Stimulated activated memory B cell treated with anti-CD40 and anti-IgM and Interleukin-4, amounts not matched to agents 10 μg/mL and 1 μg/mL and 100 μg/mL, for 72 hours (primary cell): ENCODE data around the gene SCYGR4.

Experiments used
- ATAC-seq: fragments of 150-1000 bp; cut with Tn5 transposase; 2 replicates; pipeline ENCODE4 v1.10.0; 2021
- H3K27ac Mint-ChIP-seq: one replicate; pipeline ENCODE4 v1.8.0; 2022; ENCODE audit warnings: mild to moderate bottlenecking, mixed read lengths
- H3K27me3 Mint-ChIP-seq: one replicate; pipeline ENCODE4 v1.8.0; 2022; ENCODE audit warnings: mixed read lengths
- H3K36me3 Mint-ChIP-seq: one replicate; pipeline ENCODE4 v1.8.0; 2022; ENCODE audit warnings: mixed read lengths
- H3K4me1 Mint-ChIP-seq: one replicate; pipeline ENCODE4 v1.8.0; 2022; ENCODE audit warnings: mixed read lengths
- H3K4me3 Mint-ChIP-seq: one replicate; pipeline ENCODE4 v1.8.0; 2022; ENCODE audit warnings: mild to moderate bottlenecking, moderate library complexity, mixed read lengths
- H3K9me3 Mint-ChIP-seq: one replicate; pipeline ENCODE4 v1.8.0; 2022; ENCODE audit warnings: mixed read lengths

SCYGR4 gene

DNA sequence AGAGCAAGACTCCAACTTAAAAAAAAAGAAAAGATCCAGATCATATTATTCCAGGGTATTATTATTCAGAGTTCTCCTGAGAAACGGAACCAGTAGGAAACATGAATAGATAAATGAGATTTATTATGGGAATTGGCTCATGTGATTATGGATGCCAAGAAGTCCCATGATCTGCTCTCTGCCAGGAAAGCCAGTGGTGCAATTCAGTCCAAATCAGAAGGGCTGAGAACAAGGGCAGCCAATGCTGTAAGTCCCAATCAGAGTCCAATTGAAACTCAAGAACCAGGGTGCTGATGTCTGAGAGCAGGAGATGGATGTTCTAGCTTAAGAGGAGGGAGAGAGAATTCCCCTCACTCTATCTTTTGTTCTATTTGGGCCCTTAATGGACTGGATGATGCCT is 10.8 kb upstream of the SCYGR4 start:
- H3K4me3 Mint-ChIP-seq, result no peak overlapping the region
- H3K27me3 Mint-ChIP-seq, result peaks cover 43% of the 10 kb centered on the region
- peaks cover 20% of the 10 kb centered on the region for H3K4me1 Mint-ChIP-seq
- H3K27ac Mint-ChIP-seq, result no peak overlapping the region
- ATAC-seq, result no peak
- H3K36me3 Mint-ChIP-seq, result no peaks in the 10 kb centered on the region
- no peaks in the 10 kb centered on the region for H3K9me3 Mint-ChIP-seq

GRCh38 chr2:227607941-227608340 is 9.4 kb upstream of the SCYGR4 start:
- H3K27me3 Mint-ChIP-seq, result peaks cover 43% of the 10 kb centered on the region

GRCh38 chr2:227608561-227609338 is 8.5 kb upstream of the SCYGR4 start:
- Mint-ChIP-seq H3K27me3 (peaks cover 39% of the 10 kb centered on the region), H3K36me3 (no peaks in the 10 kb centered on the region), H3K4me1 (peaks cover 20% of the 10 kb centered on the region), H3K4me3 (no peak overlapping the region), H3K27ac (no peak overlapping the region), H3K9me3 (no peaks in the 10 kb centered on the region)
- peak; percentile 90 for ATAC-seq

More at GRCh38 chr2:227607941-227608340, 9.4 kb upstream of the SCYGR4 start:
- ATAC-seq, result no peak
- Mint-ChIP-seq H3K4me3 (no peak overlapping the region), H3K27ac (no peak overlapping the region), H3K4me1 (peaks cover 20% of the 10 kb centered on the region), H3K9me3 (no peaks in the 10 kb centered on the region), H3K36me3 (no peaks in the 10 kb centered on the region)

- H3K9me3 Mint-ChIP-seq, result no peaks in the 10 kb centered on the region
- ATAC-seq, result no peak
- peaks cover 20% of the 10 kb centered on the region for H3K4me1 Mint-ChIP-seq
- H3K4me3 Mint-ChIP-seq, result no peak overlapping the region
- no peaks in the 10 kb centered on the region for H3K36me3 Mint-ChIP-seq
- H3K27me3 Mint-ChIP-seq, result peaks cover 27% of the 10 kb centered on the region
- no peak overlapping the region for H3K27ac Mint-ChIP-seq
These were observed 7.2 kb upstream of the SCYGR4 start for GRCh38 chr2:227610123-227610522.

DNA sequence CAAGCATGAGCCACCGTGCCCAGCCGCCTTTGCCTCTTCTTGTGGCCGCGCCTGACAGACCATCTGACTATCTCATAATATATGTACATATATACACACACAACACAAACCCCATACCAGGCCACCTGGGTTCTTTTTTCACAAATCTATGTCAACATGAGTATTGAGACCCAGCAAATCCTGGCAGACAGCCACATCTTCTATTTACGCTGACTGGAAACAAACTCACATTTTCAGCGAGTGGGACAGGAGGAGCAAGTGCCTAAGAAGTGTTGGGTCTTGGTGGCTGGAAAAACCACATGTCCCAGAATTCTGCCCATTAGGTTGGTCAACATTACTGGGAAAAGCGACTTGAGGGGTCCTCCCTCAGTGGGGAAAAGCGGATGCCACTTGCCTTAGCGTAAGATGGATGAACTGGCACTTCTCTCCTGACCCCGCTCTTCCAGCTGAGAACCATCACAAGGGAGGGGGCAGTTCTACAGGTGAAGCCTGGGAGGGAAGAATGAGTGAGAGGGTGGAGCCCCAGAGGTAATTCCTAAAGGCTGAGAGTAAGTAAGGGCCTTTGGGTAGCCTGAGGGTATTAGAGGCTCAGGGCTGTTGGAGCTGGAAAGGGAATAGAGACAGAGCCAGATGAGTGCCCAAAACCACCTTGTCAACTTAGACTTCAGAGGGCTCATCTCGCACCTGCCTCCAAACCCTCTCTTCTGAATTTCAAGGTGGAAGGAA is 4.6 kb upstream of the SCYGR4 start:
- no peak overlapping the region for H3K4me3 Mint-ChIP-seq
- H3K9me3 Mint-ChIP-seq, result no peaks in the 10 kb centered on the region
- peaks cover 20% of the 10 kb centered on the region for H3K4me1 Mint-ChIP-seq
- H3K27me3 Mint-ChIP-seq, result peaks cover 39% of the 10 kb centered on the region
- no peak overlapping the region for H3K27ac Mint-ChIP-seq
- H3K36me3 Mint-ChIP-seq, result no peaks in the 10 kb centered on the region
- no peak for ATAC-seq

GRCh38 chr2:227613272-227613660 is 4.0 kb upstream of the SCYGR4 start:
- Mint-ChIP-seq H3K9me3 (no peaks in the 10 kb centered on the region), H3K4me1 (peaks cover 16% of the 10 kb centered on the region), H3K27ac (no peak overlapping the region), H3K36me3 (no peaks in the 10 kb centered on the region), H3K27me3 (peaks cover 42% of the 10 kb centered on the region), H3K4me3 (no peak overlapping the region)
- ATAC-seq, result no peak

DNA sequence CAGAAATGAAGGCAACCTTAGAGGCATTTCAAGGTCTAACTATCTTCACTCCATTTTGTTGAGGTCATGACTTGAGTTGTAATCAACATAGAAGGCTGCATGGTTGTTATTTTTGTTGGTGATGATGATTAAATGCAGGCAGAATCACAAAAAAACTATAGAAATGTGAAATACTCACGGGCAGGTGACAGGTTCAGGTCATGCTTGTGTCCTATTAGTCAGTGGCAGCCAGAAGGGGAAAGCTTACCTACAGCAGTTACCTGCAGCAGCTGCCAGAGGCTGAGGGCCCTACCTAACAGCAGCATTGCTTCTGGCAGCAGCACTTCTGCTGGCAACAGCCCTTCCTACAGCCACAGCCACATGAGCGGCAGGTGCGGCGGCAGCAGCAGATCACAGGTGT is 3.1 kb upstream of the SCYGR4 start:
- H3K27ac Mint-ChIP-seq, result no peak overlapping the region
- H3K4me3 Mint-ChIP-seq, result no peak overlapping the region
- ATAC-seq, result no peak
- H3K36me3 Mint-ChIP-seq, result no peaks in the 10 kb centered on the region
- no peaks in the 10 kb centered on the region for H3K9me3 Mint-ChIP-seq
- H3K4me1 Mint-ChIP-seq, result peaks cover 6% of the 10 kb centered on the region
- H3K27me3 Mint-ChIP-seq, result peaks cover 49% of the 10 kb centered on the region

GRCh38 chr2:227614740-227615139 is 2.6 kb upstream of the SCYGR4 start, which contains the start of gene SCYGR3:
SCYGR3 (minus strand) TSS chr2:227614840; CDS start chr2:227614840, 0 bp downstream.
- no peak for ATAC-seq
- Mint-ChIP-seq H3K36me3 (no peaks in the 10 kb centered on the region), H3K27me3 (peaks cover 49% of the 10 kb centered on the region), H3K4me3 (no peak within 1 kb of the TSS), H3K4me1 (peaks cover 5% of the 10 kb centered on the region), H3K9me3 (no peaks in the 10 kb centered on the region), H3K27ac (no peak within 1 kb of the TSS)

DNA sequence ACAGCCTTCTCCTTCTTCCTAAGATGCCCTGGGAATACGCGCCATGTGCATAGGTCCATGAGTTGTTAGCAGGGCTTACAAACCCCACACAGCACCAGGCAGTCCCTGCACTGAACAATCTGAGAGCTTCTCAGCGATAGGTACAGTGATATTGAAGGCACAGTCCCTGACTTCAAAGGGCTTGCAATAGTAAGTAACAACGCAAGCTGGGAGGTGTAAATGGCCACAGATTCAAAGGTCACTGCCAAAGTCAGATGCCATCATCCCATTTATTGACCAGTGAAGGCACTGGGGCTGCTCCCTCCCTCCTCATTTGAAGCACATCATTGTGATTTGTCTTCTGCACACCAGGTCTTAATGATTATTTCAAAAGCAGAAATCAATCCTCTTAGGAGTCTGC is 2.1 kb upstream of the SCYGR4 start:
- H3K4me1 Mint-ChIP-seq, result peaks cover 2% of the 10 kb centered on the region
- no peak overlapping the region for H3K27ac Mint-ChIP-seq
- no peak for ATAC-seq
- peaks cover 52% of the 10 kb centered on the region for H3K27me3 Mint-ChIP-seq
- H3K4me3 Mint-ChIP-seq, result no peak overlapping the region
- no peaks in the 10 kb centered on the region for H3K36me3 Mint-ChIP-seq
- no peaks in the 10 kb centered on the region for H3K9me3 Mint-ChIP-seq

GRCh38 chr2:227615906-227616305 is 1.4 kb upstream of the SCYGR4 start:
- Mint-ChIP-seq H3K36me3 (no peaks in the 10 kb centered on the region), H3K9me3 (no peaks in the 10 kb centered on the region), H3K4me3 (no peak overlapping the region), H3K4me1 (no peaks in the 10 kb centered on the region), H3K27me3 (peaks cover 59% of the 10 kb centered on the region), H3K27ac (no peak overlapping the region)
- no peak for ATAC-seq

DNA sequence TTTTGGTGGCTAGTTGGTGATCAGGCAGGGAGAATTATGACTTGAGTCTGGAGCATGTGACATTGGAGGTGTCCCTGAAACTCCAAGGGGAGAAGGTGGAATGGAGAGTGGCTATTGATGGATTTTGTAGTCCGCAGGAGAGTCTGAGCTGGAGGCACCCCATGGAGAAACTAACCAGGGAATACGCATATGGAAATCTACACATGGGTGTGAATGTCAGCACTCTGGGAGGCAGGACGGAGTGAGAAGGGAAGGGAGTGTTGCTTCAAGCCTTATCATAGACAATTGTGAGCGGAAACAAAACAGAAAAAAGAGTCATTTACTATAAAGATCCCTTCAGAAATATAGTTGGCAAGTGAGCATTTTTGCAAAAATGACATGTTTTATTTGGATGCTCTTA is 667 bp upstream of the SCYGR4 start:
- H3K9me3 Mint-ChIP-seq, result no peaks in the 10 kb centered on the region
- no peak for ATAC-seq
- H3K4me1 Mint-ChIP-seq, result no peaks in the 10 kb centered on the region
- H3K27me3 Mint-ChIP-seq, result peaks cover 63% of the 10 kb centered on the region
- H3K36me3 Mint-ChIP-seq, result no peaks in the 10 kb centered on the region
- H3K4me3 Mint-ChIP-seq, result no peak overlapping the region
- H3K27ac Mint-ChIP-seq, result no peak overlapping the region

DNA sequence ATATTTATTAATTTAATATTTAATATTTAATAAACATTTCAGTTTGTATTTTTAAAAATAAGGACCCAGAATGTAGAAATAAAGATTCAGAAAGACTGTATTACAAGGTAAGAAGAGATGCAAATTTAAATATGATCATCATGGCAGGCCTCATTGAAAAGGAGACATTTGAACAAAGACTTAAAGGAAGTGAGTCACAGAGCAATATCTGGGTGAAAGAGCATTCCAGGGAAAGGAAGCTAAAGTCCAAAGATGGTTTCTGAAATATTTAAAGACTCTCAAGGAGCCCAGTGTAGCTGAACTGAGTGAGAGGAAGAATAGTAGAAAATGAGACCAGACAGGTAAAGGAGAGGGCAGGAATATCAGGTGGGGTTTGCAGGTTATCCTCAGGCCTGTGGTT is 5.9 kb downstream of the SCYGR4 start:
- no peaks in the 10 kb centered on the region for H3K4me1 Mint-ChIP-seq
- H3K4me3 Mint-ChIP-seq, result no peak overlapping the region
- ATAC-seq, result no peak
- H3K9me3 Mint-ChIP-seq, result peaks cover 3% of the 10 kb centered on the region
- H3K27me3 Mint-ChIP-seq, result peaks cover 37% of the 10 kb centered on the region
- no peaks in the 10 kb centered on the region for H3K36me3 Mint-ChIP-seq
- no peak overlapping the region for H3K27ac Mint-ChIP-seq

- H3K4me3 Mint-ChIP-seq, result no peak overlapping the region
- no peak overlapping the region for H3K27ac Mint-ChIP-seq
- H3K36me3 Mint-ChIP-seq, result no peaks in the 10 kb centered on the region
- ATAC-seq, result no peak
- H3K9me3 Mint-ChIP-seq, result peaks cover 3% of the 10 kb centered on the region
- H3K27me3 Mint-ChIP-seq, result peaks cover 37% of the 10 kb centered on the region
- H3K4me1 Mint-ChIP-seq, result no peaks in the 10 kb centered on the region
These were observed 8.1 kb downstream of the SCYGR4 start for GRCh38 chr2:227625420-227625819.

DNA sequence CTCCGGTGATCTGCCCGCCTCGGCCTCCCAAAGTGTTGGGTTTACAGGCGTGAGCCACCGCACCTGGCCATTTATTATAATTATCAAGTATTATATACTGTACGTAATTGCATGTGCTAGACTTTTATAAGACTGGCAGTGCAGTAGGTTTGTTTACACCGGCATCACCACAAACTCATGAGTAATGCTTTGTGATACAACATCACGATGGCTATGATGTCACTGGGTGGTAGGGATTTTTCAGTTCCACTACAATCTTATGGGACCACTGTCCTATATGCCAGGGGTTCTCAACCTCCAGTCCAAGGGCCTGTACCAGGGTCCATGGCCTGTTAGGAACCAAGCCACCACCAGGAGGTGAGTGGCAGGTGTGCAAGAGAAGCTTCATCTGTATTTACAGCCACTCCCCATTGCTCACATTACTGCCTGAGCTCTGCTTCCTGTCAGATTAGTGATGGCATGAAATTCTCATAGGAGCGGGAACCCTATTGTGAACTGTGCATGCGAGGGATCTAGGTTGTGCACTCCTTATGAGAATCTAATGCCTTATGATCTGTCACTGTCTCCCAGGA is 9.4 kb downstream of the SCYGR4 start:
- Mint-ChIP-seq H3K4me1 (no peaks in the 10 kb centered on the region), H3K4me3 (no peak overlapping the region), H3K27ac (no peak overlapping the region), H3K9me3 (peaks cover 3% of the 10 kb centered on the region), H3K36me3 (no peaks in the 10 kb centered on the region), H3K27me3 (peaks cover 37% of the 10 kb centered on the region)
- ATAC-seq, result no peak

DNA sequence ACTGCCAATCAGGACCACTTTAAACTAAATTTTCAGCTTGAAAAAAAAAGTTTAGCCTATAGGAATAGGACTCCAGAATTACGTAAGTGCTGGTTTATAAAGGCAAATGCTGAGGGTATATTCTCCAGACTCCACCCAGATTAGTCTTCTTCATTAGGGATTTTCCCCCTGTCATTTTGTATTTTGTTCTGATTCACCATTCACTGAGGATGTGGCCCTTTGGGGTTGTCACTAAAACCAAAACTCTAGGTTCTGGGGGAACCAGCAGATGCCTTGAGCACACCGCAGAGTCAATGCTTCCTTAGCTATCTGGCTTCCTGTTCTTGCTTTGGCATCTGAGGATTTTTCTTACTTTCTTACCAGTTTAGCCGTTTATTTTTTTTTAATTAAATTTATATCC is 10.5 kb downstream of the SCYGR4 start:
- Mint-ChIP-seq H3K4me1 (no peaks in the 10 kb centered on the region), H3K36me3 (no peaks in the 10 kb centered on the region), H3K4me3 (no peak overlapping the region), H3K27me3 (peaks cover 38% of the 10 kb centered on the region), H3K9me3 (peaks cover 3% of the 10 kb centered on the region), H3K27ac (no peak overlapping the region)
- peak; percentile 85 for ATAC-seq

GRCh38 chr2:227629435-227629834 is 12.1 kb downstream of the SCYGR4 start:
- no peak overlapping the region for H3K4me3 Mint-ChIP-seq
- no peaks in the 10 kb centered on the region for H3K9me3 Mint-ChIP-seq
- no peak overlapping the region for H3K27ac Mint-ChIP-seq
- no peak for ATAC-seq
- no peaks in the 10 kb centered on the region for H3K36me3 Mint-ChIP-seq
- no peaks in the 10 kb centered on the region for H3K4me1 Mint-ChIP-seq
- peaks cover 38% of the 10 kb centered on the region for H3K27me3 Mint-ChIP-seq
